ENCODE measurements around the gene SH3BP5. TPM values are rescaled to one million over a fixed set of nuclear protein-coding genes. Genes with fewer than 3 reads are reported as not detected.

The SH3BP5 gene
- total RNA-seq, 2 donors from 2014 or later, result 5.5 to 9.3 TPM

GRCh38 chr3:15228147-15228546, 104.2 kb downstream of the SH3BP5 start:
- H3K27me3 ChIP-seq, result no peaks in the 10 kb centered on the region
- H3K9ac ChIP-seq (ENCODE audit: low read depth in 2 of 2, low read length in 2 of 2), result no peak overlapping the region
- peaks cover 5% of the 10 kb centered on the region for H3K36me3 ChIP-seq
- H3K4me1 ChIP-seq, result no peaks in the 10 kb centered on the region
- no peak overlapping the region for H3K27ac ChIP-seq
- H3K9me3 ChIP-seq, result no peaks in the 10 kb centered on the region
- no peak overlapping the region for H3K4me3 ChIP-seq
- DNase-seq, result no peak
- intact Hi-C loops (cut with DNase I), result no loop called here
- TF ChIP-seq, protein P1, sequence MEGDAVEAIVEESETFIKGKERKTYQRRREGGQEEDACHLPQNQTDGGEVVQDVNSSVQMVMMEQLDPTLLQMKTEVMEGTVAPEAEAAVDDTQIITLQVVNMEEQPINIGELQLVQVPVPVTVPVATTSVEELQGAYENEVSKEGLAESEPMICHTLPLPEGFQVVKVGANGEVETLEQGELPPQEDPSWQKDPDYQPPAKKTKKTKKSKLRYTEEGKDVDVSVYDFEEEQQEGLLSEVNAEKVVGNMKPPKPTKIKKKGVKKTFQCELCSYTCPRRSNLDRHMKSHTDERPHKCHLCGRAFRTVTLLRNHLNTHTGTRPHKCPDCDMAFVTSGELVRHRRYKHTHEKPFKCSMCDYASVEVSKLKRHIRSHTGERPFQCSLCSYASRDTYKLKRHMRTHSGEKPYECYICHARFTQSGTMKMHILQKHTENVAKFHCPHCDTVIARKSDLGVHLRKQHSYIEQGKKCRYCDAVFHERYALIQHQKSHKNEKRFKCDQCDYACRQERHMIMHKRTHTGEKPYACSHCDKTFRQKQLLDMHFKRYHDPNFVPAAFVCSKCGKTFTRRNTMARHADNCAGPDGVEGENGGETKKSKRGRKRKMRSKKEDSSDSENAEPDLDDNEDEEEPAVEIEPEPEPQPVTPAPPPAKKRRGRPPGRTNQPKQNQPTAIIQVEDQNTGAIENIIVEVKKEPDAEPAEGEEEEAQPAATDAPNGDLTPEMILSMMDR (IDR thresholded peaks at IDR 0.05), result no peak

DNA sequence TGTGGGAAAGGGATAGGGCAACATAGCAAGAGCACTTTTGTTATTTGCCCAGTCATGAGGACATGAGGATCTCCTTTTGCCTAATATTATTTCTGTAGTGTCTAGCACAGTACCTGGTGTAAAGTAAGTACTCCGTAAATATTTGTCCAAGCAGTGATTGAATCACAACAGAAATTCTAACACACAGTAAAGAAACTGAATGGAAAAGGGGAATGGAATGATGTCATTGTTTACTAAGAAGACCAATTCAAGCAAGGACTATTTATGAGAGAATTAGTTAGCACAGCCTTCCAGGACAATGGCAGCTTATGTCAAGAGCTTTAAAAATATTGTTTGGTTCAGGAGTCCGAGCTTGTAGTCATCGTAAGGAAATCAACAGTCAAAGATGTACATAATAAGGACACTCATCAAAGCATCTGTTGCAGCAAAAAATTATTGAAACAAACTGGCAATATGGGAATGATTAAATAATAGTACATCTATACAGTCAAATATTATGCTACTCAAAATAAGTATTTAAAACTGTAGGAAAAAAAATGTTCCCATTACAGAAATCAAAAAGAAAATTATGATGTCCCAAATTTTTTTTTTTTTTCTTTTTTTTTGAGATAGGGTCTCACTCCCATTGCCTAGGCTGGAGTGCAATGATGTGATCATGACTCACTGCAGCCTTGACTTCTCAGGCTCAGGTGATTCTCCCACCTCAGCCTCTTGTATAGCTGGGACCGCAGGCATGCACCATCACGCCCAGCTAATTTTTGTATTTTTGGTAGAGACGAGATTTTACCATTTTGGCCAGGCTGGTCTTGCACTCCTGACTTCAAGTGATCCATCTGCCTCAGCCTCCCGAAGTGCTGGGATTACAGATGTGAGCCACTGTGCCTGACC, 108.5 kb downstream of the SH3BP5 start:
- Histone ChIP-seq H3K36me3 (no peaks in the 10 kb centered on the region), H3K9ac (ENCODE audit: low read depth in 2 of 2, low read length in 2 of 2) (no peak overlapping the region), H3K9me3 (no peaks in the 10 kb centered on the region), H3K27ac (no peak overlapping the region), H3K27me3 (no peaks in the 10 kb centered on the region), H3K4me3 (no peak overlapping the region), H3K4me1 (no peaks in the 10 kb centered on the region)
- no peak for DNase-seq
- TF ChIP-seq, protein P1 (IDR thresholded peaks at IDR 0.05), result no peak
- intact Hi-C loops (cut with DNase I), result no loop called here

DNA sequence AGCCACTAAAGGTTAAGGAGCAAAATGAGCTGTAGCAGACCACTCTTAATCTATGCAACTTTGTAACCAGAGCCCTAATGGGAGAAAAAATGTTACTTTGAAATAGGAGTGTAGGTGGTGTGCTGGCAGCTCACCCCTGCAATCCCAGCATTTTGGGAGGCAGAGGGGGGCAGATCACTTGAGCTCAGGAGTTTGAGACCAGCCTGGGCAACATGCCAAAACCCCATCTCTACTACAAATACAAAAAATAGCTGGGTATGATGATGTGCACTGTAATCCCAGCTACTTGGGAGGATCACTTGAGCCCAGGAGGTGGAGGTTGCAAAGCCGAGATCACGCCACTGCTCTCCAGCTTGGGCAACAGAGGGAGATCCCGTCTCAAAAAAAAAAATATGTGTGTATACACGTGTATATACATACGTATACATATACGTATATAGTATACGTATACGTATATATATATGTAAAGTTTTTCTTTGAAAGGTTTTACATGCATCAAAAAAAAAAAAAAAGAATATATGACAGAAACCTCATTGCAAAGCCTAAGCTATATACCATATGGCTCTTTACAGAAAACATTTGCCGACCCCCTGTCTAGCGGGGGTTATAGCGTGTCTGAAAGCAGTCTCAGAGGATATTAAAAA, 110.7 kb downstream of the SH3BP5 start:
- no peak overlapping the region for H3K27ac ChIP-seq
- H3K9ac ChIP-seq (ENCODE audit: low read depth in 2 of 2, low read length in 2 of 2), result no peak overlapping the region
- H3K36me3 ChIP-seq, result no peaks in the 10 kb centered on the region
- no peaks in the 10 kb centered on the region for H3K27me3 ChIP-seq
- H3K4me3 ChIP-seq, result no peak overlapping the region
- DNase-seq, result no peak
- TF ChIP-seq, protein P1 (IDR thresholded peaks at IDR 0.05), result no peak
- H3K4me1 ChIP-seq, result no peaks in the 10 kb centered on the region
- intact Hi-C loops (cut with DNase I), result no loop called here
- H3K9me3 ChIP-seq, result no peaks in the 10 kb centered on the region

DNA sequence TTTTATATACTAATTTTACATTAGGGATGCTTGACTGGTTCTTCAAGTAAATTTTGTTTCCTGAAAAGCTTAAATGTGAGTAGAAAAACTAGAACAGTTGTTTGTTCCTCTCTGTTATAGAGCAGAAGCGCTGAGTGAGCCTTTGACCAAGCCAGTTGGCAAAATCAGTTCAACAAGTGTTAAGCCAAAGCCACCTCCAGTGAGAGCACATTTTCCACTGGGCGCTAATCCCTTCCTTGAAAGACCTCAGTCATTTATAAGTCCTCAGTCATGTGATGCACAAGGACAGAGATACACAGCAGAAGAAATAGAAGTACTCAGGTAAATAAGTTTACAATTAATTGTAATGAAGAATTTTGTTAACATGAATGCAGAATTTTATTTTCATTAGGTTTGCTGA, 111.7 kb downstream of the SH3BP5 start:
- intact Hi-C loops (cut with DNase I), result no loop called here
- Histone ChIP-seq H3K27me3 (no peaks in the 10 kb centered on the region), H3K27ac (no peak overlapping the region), H3K4me3 (no peak overlapping the region), H3K4me1 (no peaks in the 10 kb centered on the region), H3K9me3 (no peaks in the 10 kb centered on the region), H3K9ac (ENCODE audit: low read depth in 2 of 2, low read length in 2 of 2) (no peak overlapping the region), H3K36me3 (no peaks in the 10 kb centered on the region)
- TF ChIP-seq, protein P1 (IDR thresholded peaks at IDR 0.05), result no peak
- no peak for DNase-seq

DNA sequence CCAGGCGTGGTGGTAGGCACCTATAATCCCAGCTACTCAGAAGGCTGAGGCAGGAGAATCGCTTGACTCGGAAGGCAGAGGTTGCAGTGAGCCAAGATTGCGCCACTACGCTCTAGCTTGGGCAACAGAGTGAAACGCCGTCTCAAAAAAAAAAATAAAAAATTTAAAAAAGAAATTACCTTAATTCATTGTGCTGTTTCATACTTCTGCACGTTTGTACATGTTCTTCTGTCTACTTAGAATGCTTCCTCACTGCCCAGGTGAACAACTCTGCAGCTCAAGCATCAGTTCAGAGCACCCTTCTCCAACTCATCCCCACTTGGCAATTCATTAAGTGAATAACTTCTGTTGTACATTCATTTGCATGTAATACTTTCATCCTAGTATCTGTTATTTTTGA, 112.3 kb downstream of the SH3BP5 start:
- Histone ChIP-seq H3K9ac (ENCODE audit: low read depth in 2 of 2, low read length in 2 of 2) (no peak overlapping the region), H3K27me3 (no peaks in the 10 kb centered on the region), H3K4me1 (no peaks in the 10 kb centered on the region), H3K27ac (no peak overlapping the region), H3K36me3 (no peaks in the 10 kb centered on the region), H3K4me3 (no peak overlapping the region), H3K9me3 (no peaks in the 10 kb centered on the region)
- TF ChIP-seq, protein P1 (IDR thresholded peaks at IDR 0.05), result no peak
- no peak for DNase-seq
- intact Hi-C loops (cut with DNase I), result no loop called here
